Measurements from ENCODE around the gene SERPINB6.

DNA sequence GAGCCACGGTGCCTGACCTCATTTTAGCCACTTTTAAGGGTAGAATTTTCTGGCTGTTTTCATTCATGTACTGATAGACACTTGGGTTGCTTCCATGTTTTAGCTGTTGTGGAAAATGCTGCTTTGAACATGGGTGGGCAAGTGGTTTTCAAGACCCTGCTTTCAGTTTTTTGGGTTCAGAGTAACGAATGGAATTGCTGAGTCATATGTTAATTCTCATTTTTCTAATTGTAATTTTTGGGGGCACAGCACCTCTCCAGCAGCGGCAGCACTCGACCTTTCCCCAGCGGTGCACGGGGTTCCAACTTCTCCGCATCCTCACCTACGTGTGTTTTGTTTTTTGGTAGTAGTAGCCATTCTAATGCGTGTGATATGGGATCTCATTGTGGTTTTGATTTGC, 33.7 kb upstream of the SERPINB6 start:
- TF ChIP-seq POLR2AphosphoS5 (IDR thresholded peaks at IDR 0.05; ENCODE audit: insufficient read depth in 1 of 2, low read depth in 1 of 2) (no peak), POLR2A (IDR thresholded peaks at IDR 0.05) (no peak)
- TF ChIP-seq, protein P1, sequence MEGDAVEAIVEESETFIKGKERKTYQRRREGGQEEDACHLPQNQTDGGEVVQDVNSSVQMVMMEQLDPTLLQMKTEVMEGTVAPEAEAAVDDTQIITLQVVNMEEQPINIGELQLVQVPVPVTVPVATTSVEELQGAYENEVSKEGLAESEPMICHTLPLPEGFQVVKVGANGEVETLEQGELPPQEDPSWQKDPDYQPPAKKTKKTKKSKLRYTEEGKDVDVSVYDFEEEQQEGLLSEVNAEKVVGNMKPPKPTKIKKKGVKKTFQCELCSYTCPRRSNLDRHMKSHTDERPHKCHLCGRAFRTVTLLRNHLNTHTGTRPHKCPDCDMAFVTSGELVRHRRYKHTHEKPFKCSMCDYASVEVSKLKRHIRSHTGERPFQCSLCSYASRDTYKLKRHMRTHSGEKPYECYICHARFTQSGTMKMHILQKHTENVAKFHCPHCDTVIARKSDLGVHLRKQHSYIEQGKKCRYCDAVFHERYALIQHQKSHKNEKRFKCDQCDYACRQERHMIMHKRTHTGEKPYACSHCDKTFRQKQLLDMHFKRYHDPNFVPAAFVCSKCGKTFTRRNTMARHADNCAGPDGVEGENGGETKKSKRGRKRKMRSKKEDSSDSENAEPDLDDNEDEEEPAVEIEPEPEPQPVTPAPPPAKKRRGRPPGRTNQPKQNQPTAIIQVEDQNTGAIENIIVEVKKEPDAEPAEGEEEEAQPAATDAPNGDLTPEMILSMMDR (IDR thresholded peaks at IDR 0.05): no peak
